ENCODE measurements around the gene PKP4. TPM values are rescaled to one million over a fixed set of nuclear protein-coding genes. Genes with fewer than 3 reads are reported as not detected.
A peak's percentile ranks its signal among the peaks of the same experiment; 100 is the strongest.

Gene PKP4
- total and polyA plus RNA-seq, 7 donors = 6.8 to 23.8 (median 18.0) TPM

GRCh38 chr2:158655628-158656027, 198.9 kb downstream of the PKP4 start:
- Histone ChIP-seq H3K27me3 (ENCODE audit: insufficient read depth in 3 of 3, low read length in 2 of 3) (peaks cover 0 to 2% (median 0%) of the 10 kb centered on the region in 3 donors), H3K27ac (no peak overlapping the region), H3K4me1 (no peaks in the 10 kb centered on the region), H3K36me3 (ENCODE audit: insufficient read depth in 1 of 2, low read depth in 1 of 2) (no peaks in the 10 kb centered on the region), H3K4me3 (no peak overlapping the region), H3K9me3 (no peaks in the 10 kb centered on the region)
- WGBS, 3 donors = 41 to 68% (median 47%) methylated on average over 3 of the region's 3 CpGs
- intact Hi-C loops (cut with DNase I) = no loop called here
- TF ChIP-seq CTCF (IDR thresholded peaks at IDR 0.05) = no peak
- ATAC-seq (no peak), DNase-seq (no peak)

- Histone ChIP-seq H3K27ac (no peak overlapping the region), H3K9me3 (no peaks in the 10 kb centered on the region), H3K4me1 (no peaks in the 10 kb centered on the region), H3K36me3 (ENCODE audit: insufficient read depth in 1 of 2, low read depth in 1 of 2) (peaks cover 0 to 7% of the 10 kb centered on the region in 2 donors), H3K4me3 (no peak overlapping the region), H3K27me3 (ENCODE audit: insufficient read depth in 3 of 3, low read length in 2 of 3) (peaks cover 0 to 2% (median 0%) of the 10 kb centered on the region in 3 donors)
- TF ChIP-seq CTCF (IDR thresholded peaks at IDR 0.05) = no peak
- WGBS, 3 donors = 52 to 74% (median 63%) methylated on average over 10 of the region's 10 CpGs
- intact Hi-C loops (cut with DNase I) = no loop called here
- no peak for DNase-seq
- ATAC-seq = peak in 1 of 4 donors; percentile 59
Measured at GRCh38 chr2:158656492-158657229, 199.9 kb downstream of the PKP4 start.

- H3K36me3 ChIP-seq (ENCODE audit: insufficient read depth in 1 of 2, low read depth in 1 of 2) = peaks cover 0 to 20% of the 10 kb centered on the region in 2 donors
- intact Hi-C loops (cut with DNase I) = no loop called here
Measured at GRCh38 chr2:158658396-158658795, 201.6 kb downstream of the PKP4 start.

GRCh38 chr2:158659483-158659882, 202.7 kb downstream of the PKP4 start:
- WGBS, 3 donors = 86 to 100% (median 97%) methylated on average over 1 of the region's 1 CpG
- TF ChIP-seq CTCF (IDR thresholded peaks at IDR 0.05) = no peak
- intact Hi-C loops (cut with DNase I) = no loop called here

More at GRCh38 chr2:158658396-158658795, 201.6 kb downstream of the PKP4 start:
- H3K9me3 ChIP-seq = no peaks in the 10 kb centered on the region
- ATAC-seq (no peak), DNase-seq (no peak)
- WGBS, 3 donors = 73 to 85% (median 77%) methylated on average over 2 of the region's 2 CpGs
- TF ChIP-seq CTCF (IDR thresholded peaks at IDR 0.05) = no peak
- H3K27me3 ChIP-seq (ENCODE audit: insufficient read depth in 3 of 3, low read length in 2 of 3) = peaks cover 0 to 2% (median 0%) of the 10 kb centered on the region in 3 donors
- H3K4me3 ChIP-seq = no peak overlapping the region
- H3K27ac ChIP-seq = no peak overlapping the region
- no peaks in the 10 kb centered on the region for H3K4me1 ChIP-seq

More at GRCh38 chr2:158659483-158659882, 202.7 kb downstream of the PKP4 start:
- H3K36me3 ChIP-seq (ENCODE audit: insufficient read depth in 1 of 2, low read depth in 1 of 2) = peaks cover 2 to 29% of the 10 kb centered on the region in 2 donors
- ATAC-seq (no peak), DNase-seq (no peak)
- no peak overlapping the region for H3K4me3 ChIP-seq
- no peaks in the 10 kb centered on the region for H3K4me1 ChIP-seq
- no peaks in the 10 kb centered on the region for H3K9me3 ChIP-seq
- no peak overlapping the region for H3K27ac ChIP-seq
- peaks cover 0 to 2% (median 0%) of the 10 kb centered on the region in 3 donors for H3K27me3 ChIP-seq (ENCODE audit: insufficient read depth in 3 of 3, low read length in 2 of 3)
